HG03378 (cell line): ENCODE results near the gene SLC1A3.

Experiments
- ATAC-seq: cut with Tn5 transposase; IDR thresholded peaks from one replicate; pipeline ENCODE4 v1.9.1; 2021; ENCODE audit warnings: mild to moderate bottlenecking, moderate library complexity; ENCODE audit not compliant: unreplicated experiment

The SLC1A3 gene

GRCh38 chr5:36654564-36654963 lies 48.2 kb downstream of the SLC1A3 start:
- ATAC-seq, result no peak

DNA sequence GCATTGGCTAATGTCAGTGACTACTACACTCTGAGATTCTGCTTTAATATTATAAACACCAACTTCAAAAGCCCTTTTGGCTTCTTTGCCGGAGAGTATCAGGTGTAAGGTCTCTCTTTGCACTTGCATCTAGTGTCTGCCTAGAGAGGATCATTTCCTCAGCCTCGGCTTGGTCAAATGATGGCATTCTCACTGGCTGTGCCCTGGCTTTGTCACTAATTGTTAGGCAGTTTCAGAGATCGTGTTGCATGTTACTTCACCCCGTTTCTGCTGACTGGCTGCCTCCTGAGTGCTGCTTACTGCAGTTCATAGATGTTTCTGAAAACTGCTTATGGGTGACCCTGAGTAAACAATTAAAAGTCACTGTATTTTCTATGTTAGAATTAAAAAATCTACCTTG lies 48.8 kb downstream of the SLC1A3 start:
- no peak for ATAC-seq

DNA sequence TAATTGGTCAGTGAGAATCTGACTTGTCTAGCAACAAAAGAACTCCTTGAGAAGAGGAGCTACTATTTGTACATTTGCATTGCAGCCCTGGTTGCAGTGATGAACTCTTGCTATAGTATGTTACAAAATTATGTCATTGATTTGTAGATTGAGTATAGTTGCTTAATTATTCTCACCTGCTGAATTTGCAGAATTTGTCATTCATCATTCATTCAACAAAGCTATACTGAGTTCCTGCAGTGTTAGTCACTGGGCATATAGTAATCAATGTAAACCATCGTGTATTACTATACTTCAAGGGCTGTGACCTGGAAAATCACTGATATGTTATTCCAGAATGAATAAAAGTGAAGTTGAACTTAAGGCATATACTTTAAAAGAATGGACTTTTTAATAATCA lies 50.1 kb downstream of the SLC1A3 start:
- ATAC-seq, result no peak

DNA sequence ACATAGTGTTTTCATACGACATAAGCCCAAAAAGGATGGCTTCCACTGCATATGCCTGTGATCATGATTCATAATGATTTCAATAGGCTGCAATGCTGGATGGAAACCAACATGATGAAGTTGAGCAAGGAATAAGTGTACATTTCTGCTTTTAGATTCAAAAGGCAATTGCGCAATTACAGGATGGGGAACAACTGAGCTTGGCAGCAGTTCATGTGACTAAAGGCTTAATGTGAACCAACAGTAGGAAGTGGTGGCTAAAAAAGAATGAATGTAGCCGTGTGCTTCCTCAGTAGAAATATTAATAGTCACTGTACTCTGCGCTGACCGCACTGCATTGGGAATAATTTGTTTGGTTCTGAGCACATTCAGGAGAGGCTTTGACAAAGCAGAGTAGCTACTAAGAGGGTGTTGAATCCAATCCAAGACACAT lies 51.2 kb downstream of the SLC1A3 start:
- ATAC-seq, result no peak

- ATAC-seq, result no peak
Observed at GRCh38 chr5:36658038-36658756, 51.8 kb downstream of the SLC1A3 start.

DNA sequence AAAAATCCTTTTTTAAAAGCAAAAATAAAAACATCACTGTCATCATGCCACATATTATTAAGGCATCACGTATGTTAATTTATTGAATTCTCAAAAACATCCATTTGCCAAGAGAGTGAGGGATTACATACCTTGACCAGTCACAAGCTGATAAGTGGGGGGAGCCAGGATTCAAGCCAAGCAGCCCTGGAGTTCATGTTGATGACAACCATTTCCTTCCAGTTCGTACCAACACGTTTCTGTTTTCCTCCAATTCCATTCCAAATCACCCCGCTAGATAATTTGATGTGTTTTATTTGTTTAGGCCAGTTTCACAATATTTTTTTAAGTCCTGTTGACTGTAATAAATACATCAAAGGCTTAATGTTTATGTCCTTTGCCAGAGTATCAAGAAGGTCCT lies 53.0 kb downstream of the SLC1A3 start:
- ATAC-seq, result no peak

GRCh38 chr5:36660397-36661049 lies 54.1 kb downstream of the SLC1A3 start:
- ATAC-seq, result no peak

DNA sequence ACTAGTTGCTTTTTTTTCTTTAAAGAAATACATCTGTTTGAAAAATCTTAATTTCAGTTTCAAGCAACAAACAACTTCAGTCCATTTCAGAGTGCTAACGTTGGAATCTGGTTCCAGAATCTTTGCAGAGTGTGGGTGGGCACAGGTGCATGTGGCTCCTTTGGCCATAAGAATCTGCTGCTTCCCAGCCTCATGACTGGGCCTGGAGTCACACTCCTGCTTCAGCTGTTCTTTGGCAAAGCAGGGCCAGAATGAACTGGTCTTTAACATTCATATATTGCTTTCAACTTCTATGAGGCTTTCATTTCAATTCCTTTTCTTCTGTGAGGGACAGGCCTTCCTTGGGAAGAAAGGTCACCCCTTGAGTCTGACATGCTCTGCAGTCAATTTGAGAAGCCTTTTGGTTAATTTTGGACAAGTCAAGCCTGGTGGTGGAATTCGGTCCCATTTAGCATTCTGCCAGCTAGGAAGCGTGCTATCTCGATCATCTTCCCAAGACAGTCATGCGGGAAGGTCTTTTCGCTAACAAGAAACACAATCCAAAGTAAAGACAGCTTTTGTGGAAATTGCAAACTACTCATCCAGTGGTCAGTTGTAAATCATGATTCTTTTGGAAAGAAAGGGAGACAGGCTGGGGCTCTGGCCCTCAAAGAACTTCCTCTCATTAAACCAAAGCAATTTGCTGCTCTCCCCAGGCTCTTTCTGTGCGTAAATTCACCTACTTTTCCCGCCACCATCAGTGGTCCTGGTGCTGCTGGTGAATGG lies 55.2 kb downstream of the SLC1A3 start:
- no peak for ATAC-seq

GRCh38 chr5:36662291-36662851 lies 56.0 kb downstream of the SLC1A3 start:
- ATAC-seq, result no peak

GRCh38 chr5:36664766-36665165 lies 58.4 kb downstream of the SLC1A3 start:
- no peak for ATAC-seq

DNA sequence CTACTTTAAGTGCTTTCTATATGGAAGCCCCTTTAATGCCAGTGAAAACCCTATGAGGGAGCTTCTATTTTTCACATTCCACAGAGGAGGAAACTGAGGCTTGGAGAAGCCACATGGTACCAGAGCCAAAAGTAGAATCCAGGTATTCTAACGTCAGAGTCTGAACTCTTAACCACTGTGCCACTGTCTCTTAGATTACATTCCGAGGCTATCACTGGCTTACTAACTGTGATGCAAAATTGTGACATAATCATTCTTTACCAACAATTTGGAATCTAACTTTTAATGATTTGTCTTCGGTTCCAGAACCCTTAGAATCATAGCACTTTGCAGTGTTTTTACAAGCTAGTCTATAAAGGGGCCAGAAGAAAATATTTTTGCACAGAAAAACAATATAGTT lies 59.2 kb downstream of the SLC1A3 start:
- no peak for ATAC-seq

GRCh38 chr5:36666274-36666673 lies 59.9 kb downstream of the SLC1A3 start:
- no peak for ATAC-seq

DNA sequence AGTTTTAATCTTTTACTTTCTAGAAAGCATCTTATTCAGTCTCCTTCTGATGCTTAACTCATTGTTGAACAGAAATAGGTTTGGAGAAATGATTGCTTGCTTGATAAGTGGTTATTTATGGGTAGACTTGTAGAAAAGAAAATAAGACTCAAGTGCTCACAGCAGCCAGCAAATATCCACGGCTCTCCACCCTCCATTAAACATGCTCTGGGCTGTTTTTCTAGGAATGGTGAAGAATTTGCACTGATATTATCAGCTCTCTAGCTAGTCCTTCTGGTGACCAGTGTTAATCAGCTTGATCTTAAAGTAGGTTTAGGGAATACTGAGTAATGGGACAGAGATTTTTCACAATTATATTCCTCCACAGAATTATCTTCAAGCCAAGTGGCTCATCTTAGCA lies 60.6 kb downstream of the SLC1A3 start:
- ATAC-seq, result no peak

DNA sequence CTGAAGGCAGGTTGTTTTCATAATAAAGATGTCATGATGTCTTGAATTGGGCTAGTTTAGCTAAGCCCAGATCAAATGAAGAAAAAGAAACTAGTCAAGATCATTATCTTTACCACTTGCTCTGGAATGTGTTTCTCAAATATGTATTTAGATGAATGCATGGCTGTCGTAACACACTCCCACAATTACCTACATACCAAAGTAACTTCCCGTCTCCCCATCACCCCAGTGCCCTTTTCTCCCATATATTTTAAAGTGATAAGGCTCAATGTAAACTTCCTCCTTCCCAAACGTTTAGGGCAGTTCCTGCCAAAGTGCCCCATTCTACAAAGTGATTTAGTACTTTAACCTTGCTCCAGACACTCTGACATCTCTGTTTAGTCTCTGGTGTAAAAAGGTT lies 61.4 kb downstream of the SLC1A3 start:
- ATAC-seq, result no peak

GRCh38 chr5:36669015-36669651 lies 62.7 kb downstream of the SLC1A3 start:
- no peak for ATAC-seq

GRCh38 chr5:36670548-36670947 lies 64.1 kb downstream of the SLC1A3 start:
- ATAC-seq, result no peak

DNA sequence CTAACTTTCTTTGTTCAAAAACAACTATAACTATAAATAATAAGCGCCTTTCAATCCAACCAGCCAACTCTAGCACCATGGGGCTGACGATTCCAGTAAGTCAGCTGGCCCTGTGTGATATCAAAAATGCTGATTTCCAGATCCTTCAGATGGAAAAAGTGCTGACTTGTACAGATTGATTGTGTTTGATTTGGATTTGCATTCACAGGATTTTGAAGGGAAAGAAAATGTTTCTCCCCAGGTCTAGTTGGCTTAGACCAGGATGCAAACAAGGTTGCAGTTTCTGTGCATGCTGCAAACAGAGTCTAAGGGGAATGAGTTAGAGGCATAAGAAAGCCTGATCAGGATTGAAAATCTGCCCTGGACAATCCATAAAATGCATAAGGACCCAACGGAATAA lies 68.9 kb downstream of the SLC1A3 start:
- ATAC-seq, result no peak

DNA sequence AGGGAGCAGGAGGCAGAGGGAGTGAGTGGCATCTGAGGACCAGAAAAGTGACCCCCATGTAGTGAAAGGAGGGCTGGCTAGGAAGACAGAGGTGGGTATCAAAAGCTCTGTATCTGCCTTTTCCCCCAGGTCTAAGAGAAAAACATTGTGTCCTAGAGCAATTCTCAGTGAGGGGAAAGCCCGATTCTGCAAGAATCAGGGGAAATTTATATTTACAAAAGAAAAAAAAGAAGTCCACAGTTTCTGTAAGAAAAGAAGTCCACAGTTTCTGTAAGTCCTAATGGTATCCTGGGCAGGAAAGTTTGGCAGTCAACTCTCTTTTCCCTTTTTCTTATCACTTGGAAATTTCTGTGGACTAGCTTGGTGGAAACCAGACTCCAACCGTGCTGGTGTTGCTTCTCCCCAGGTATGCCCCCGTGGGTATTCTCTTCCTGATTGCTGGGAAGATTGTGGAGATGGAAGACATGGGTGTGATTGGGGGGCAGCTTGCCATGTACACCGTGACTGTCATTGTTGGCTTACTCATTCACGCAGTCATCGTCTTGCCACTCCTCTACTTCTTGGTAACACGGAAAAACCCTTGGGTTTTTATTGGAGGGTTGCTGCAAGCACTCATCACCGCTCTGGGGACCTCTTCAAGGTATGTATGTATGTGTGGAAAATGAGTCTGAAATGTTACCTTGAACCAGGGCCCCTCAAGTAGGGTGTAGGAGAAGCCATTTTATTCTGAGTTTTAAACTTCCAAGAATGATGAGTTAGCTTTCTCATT lies 73.0 kb downstream of the SLC1A3 start:
- ATAC-seq, result no peak

- ATAC-seq, result no peak
Observed at GRCh38 chr5:36680066-36680465, 73.7 kb downstream of the SLC1A3 start.

DNA sequence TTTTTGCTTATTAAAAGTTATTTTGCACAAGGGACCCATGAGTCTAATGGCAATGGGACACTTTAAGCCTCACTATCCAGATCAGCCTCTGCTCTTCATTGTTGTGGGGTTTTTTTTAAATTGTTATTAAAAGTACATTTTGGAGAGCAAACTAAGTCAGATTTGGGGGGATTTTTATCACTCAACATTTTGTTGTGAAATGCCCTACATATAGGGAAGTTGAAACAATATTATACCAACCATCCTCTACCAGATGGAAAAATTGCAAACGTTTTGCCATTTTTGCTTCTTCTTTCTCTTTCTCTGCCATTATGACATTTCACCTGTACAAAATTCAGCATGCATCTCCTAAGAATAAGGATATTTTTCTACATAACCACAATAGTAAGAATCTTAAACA lies 75.3 kb downstream of the SLC1A3 start:
- ATAC-seq, result no peak
